Natural killer cell treated with Interleukin-12 subunit alpha and Interleukin-12 subunit beta and Interleukin-15 and Interleukin-18, amount 100 ng/mL, for 72 hours (primary cell): ENCODE results near the gene TIMM13. TPM values are rescaled to one million over a fixed set of nuclear protein-coding genes. Genes with fewer than 3 reads are reported as not detected.
"Not testable (repeated sequence)": the region's sequence is repeated elsewhere in the genome, so short reads cannot be mapped to it uniquely, and the experiment has no call there.

ENCODE experiments used
- ATAC-seq, 2 donors: fragments of 150-1000 bp; cut with Tn5 transposase in 1 of 2; sonication (Bioruptor Pico), chemical (Tn5 transposase) in 1 of 2; 2 replicates each; pipeline ENCODE4 v1.10.0; 2021
- DNase-seq: peaks from one replicate; pipeline ENCODE4 v3.0.0; 2022; ENCODE audit warnings: low spot score
- H3K27ac Mint-ChIP-seq, 2 donors: 1 replicate in 1 of 2; 2 replicates in 1 of 2; pipeline ENCODE4 v1.8.0; 2022; ENCODE audit warnings: mixed read lengths in 2 of 2, mild to moderate bottlenecking in 1 of 2, moderate library complexity in 1 of 2
- H3K27me3 Mint-ChIP-seq, 2 donors: 1 replicate in 1 of 2; 2 replicates in 1 of 2; pipeline ENCODE4 v1.8.0; 2022; ENCODE audit warnings: mixed read lengths in 2 of 2
- H3K36me3 Mint-ChIP-seq: one replicate; pipeline ENCODE4 v1.8.0; 2022; ENCODE audit warnings: mixed read lengths
- H3K4me1 Mint-ChIP-seq, 2 donors: 1 replicate in 1 of 2; 2 replicates in 1 of 2; pipeline ENCODE4 v1.8.0; 2022; ENCODE audit warnings: low read depth in 2 of 2, mixed read lengths in 2 of 2, mild to moderate bottlenecking in 1 of 2
- H3K4me3 Mint-ChIP-seq: one replicate; pipeline ENCODE4 v1.8.0; 2022; ENCODE audit warnings: mixed read lengths
- H3K9me3 Mint-ChIP-seq: 2 replicates; pipeline ENCODE4 v1.8.0; 2022; ENCODE audit warnings: mixed read lengths
- total RNA-seq, 2 donors: library from RNA; stranded (reverse); gene quantifications; one replicate each; pipeline ENCODE4 v1.2.3, GENCODE V29; 2022

The TIMM13 gene
- total RNA-seq, 2 donors from 2014 or later, result 80.1 to 124 TPM

GRCh38 chr19:2461751-2462634 is 34.6 kb upstream of the TIMM13 start:
- ATAC-seq (peak; percentile 84 to 89), DNase-seq (peak; percentile 78)
- no peaks in the 10 kb centered on the region for H3K27me3 Mint-ChIP-seq
- H3K4me3 Mint-ChIP-seq, result peak overlapping the region; percentile 84
- no peaks in the 10 kb centered on the region for H3K9me3 Mint-ChIP-seq
- H3K36me3 Mint-ChIP-seq, result no peaks in the 10 kb centered on the region
- peak overlapping the region; percentile 25 to 35 for H3K27ac Mint-ChIP-seq
- peaks cover 12 to 13% of the 10 kb centered on the region in 2 donors for H3K4me1 Mint-ChIP-seq

GRCh38 chr19:2460245-2460644 is 32.9 kb upstream of the TIMM13 start:
- Mint-ChIP-seq H3K27me3 (no peaks in the 10 kb centered on the region), H3K36me3 (no peaks in the 10 kb centered on the region)

GRCh38 chr19:2458776-2459175 is 31.4 kb upstream of the TIMM13 start:
- ATAC-seq, DNase-seq, H3K36me3 Mint-ChIP-seq, H3K4me3 Mint-ChIP-seq, H3K27ac Mint-ChIP-seq, H3K27me3 Mint-ChIP-seq, H3K9me3 Mint-ChIP-seq: not testable (repeated sequence)
- H3K4me1 Mint-ChIP-seq, result peaks cover 22% of the 10 kb centered on the region in 2 donors

More at GRCh38 chr19:2460245-2460644, 32.9 kb upstream of the TIMM13 start:
- no peak overlapping the region for H3K4me3 Mint-ChIP-seq
- H3K4me1 Mint-ChIP-seq, result peaks cover 16% of the 10 kb centered on the region in 2 donors
- no peak for ATAC-seq
- no peaks in the 10 kb centered on the region for H3K9me3 Mint-ChIP-seq
- H3K27ac Mint-ChIP-seq, result no peak overlapping the region
- no peak for DNase-seq

GRCh38 chr19:2458054-2458453 is 30.7 kb upstream of the TIMM13 start:
- H3K27me3 Mint-ChIP-seq, result no peaks in the 10 kb centered on the region
- no peak overlapping the region for H3K27ac Mint-ChIP-seq
- ATAC-seq, result no peak
- no peak for DNase-seq
- no peaks in the 10 kb centered on the region for H3K36me3 Mint-ChIP-seq
- no peaks in the 10 kb centered on the region for H3K9me3 Mint-ChIP-seq
- H3K4me3 Mint-ChIP-seq, result no peak overlapping the region
- peaks cover 22% of the 10 kb centered on the region in 2 donors for H3K4me1 Mint-ChIP-seq

- Mint-ChIP-seq H3K4me3 (peak overlapping the region; percentile 89), H3K27ac (peak overlapping the region; percentile 82 to 87), H3K4me1 (peaks cover 22% of the 10 kb centered on the region in 2 donors), H3K9me3 (no peaks in the 10 kb centered on the region), H3K27me3 (no peaks in the 10 kb centered on the region), H3K36me3 (no peaks in the 10 kb centered on the region)
- ATAC-seq, result no peak
- no peak for DNase-seq
Observed at GRCh38 chr19:2457394-2458037, 30.1 kb upstream of the TIMM13 start.

- ATAC-seq, result peak; percentile 73 to 80
- no peaks in the 10 kb centered on the region for H3K9me3 Mint-ChIP-seq
- peaks cover 15 to 18% of the 10 kb centered on the region in 2 donors for H3K4me1 Mint-ChIP-seq
- DNase-seq, result peak; percentile 86
- peak overlapping the region in 1 of 2 donors; percentile 55 for H3K27ac Mint-ChIP-seq
- H3K27me3 Mint-ChIP-seq, result no peaks in the 10 kb centered on the region
- H3K4me3 Mint-ChIP-seq, result peak overlapping the region; percentile 76
- no peaks in the 10 kb centered on the region for H3K36me3 Mint-ChIP-seq
Observed at GRCh38 chr19:2455851-2456570, 28.6 kb upstream of the TIMM13 start.

GRCh38 chr19:2454962-2455850 is 27.8 kb upstream of the TIMM13 start:
- Mint-ChIP-seq H3K27ac (peak overlapping the region; percentile 55 to 78), H3K9me3 (no peaks in the 10 kb centered on the region), H3K27me3 (no peaks in the 10 kb centered on the region), H3K4me1 (peaks cover 14 to 18% of the 10 kb centered on the region in 2 donors), H3K4me3 (peak overlapping the region; percentile 63), H3K36me3 (no peaks in the 10 kb centered on the region)
- DNase-seq (no peak), ATAC-seq (no peak)

GRCh38 chr19:2454199-2454961 is 27.0 kb upstream of the TIMM13 start:
- peak overlapping the region; percentile 55 to 78 for H3K27ac Mint-ChIP-seq

GRCh38 chr19:2453431-2454025 is 26.1 kb upstream of the TIMM13 start:
- H3K4me3 Mint-ChIP-seq, result no peak overlapping the region
- H3K27ac Mint-ChIP-seq, result no peak overlapping the region
- ATAC-seq (no peak), DNase-seq (no peak)
- H3K4me1 Mint-ChIP-seq, result peaks cover 14 to 20% of the 10 kb centered on the region in 2 donors
- H3K27me3 Mint-ChIP-seq, result no peaks in the 10 kb centered on the region
- no peaks in the 10 kb centered on the region for H3K36me3 Mint-ChIP-seq
- H3K9me3 Mint-ChIP-seq, result no peaks in the 10 kb centered on the region

More at GRCh38 chr19:2454199-2454961, 27.0 kb upstream of the TIMM13 start:
- no peaks in the 10 kb centered on the region for H3K9me3 Mint-ChIP-seq
- H3K27me3 Mint-ChIP-seq, result no peaks in the 10 kb centered on the region
- H3K4me1 Mint-ChIP-seq, result peaks cover 14 to 20% of the 10 kb centered on the region in 2 donors
- DNase-seq (no peak), ATAC-seq (no peak)
- no peaks in the 10 kb centered on the region for H3K36me3 Mint-ChIP-seq
- peak overlapping the region; percentile 63 for H3K4me3 Mint-ChIP-seq

GRCh38 chr19:2451741-2452140 is 24.4 kb upstream of the TIMM13 start:
- no peaks in the 10 kb centered on the region for H3K27me3 Mint-ChIP-seq
- ATAC-seq (no peak), DNase-seq (no peak)
- H3K9me3 Mint-ChIP-seq, result no peaks in the 10 kb centered on the region
- H3K36me3 Mint-ChIP-seq, result no peaks in the 10 kb centered on the region
- peaks cover 7 to 16% of the 10 kb centered on the region in 2 donors for H3K4me1 Mint-ChIP-seq
- no peak overlapping the region for H3K27ac Mint-ChIP-seq
- H3K4me3 Mint-ChIP-seq, result no peak overlapping the region

GRCh38 chr19:2451138-2451537 is 23.8 kb upstream of the TIMM13 start:
- no peak for ATAC-seq
- Mint-ChIP-seq H3K9me3 (no peaks in the 10 kb centered on the region), H3K27ac (no peak overlapping the region), H3K27me3 (no peaks in the 10 kb centered on the region), H3K36me3 (no peaks in the 10 kb centered on the region), H3K4me1 (peaks cover 12 to 20% of the 10 kb centered on the region in 2 donors), H3K4me3 (no peak overlapping the region)
- no peak for DNase-seq

GRCh38 chr19:2449019-2449418 is 21.6 kb upstream of the TIMM13 start:
- Mint-ChIP-seq H3K9me3 (no peaks in the 10 kb centered on the region), H3K36me3 (no peaks in the 10 kb centered on the region), H3K27ac (no peak overlapping the region), H3K27me3 (no peaks in the 10 kb centered on the region), H3K4me1 (peaks cover 5 to 11% of the 10 kb centered on the region in 2 donors), H3K4me3 (no peak overlapping the region)
- ATAC-seq (no peak), DNase-seq (no peak)
